Daoy (cell line): ENCODE results near the gene C1QTNF9B. TPM values are rescaled to one million over a fixed set of nuclear protein-coding genes. Genes with fewer than 3 reads are reported as not detected.
A peak's percentile ranks its signal among the peaks of the same experiment; 100 is the strongest.
"Not testable (repeated sequence)": the region's sequence is repeated elsewhere in the genome, so short reads cannot be mapped to it uniquely, and the experiment has no call there.

Experiments used
- DNase-seq: peaks from one replicate; pipeline ENCODE4 v3.0.0-alpha.2; 2015; ENCODE audit warnings: low read depth
- total RNA-seq: library from RNA; depleted of rRNA; stranded (reverse); fragments of >200 nt; shearing (Covaris generic); gene quantifications from 2 replicates; pipeline ENCODE4 v1.2.3, GENCODE V29; 2014

C1QTNF9B gene
- total RNA-seq, 1 experiment from 2014 or later: not detected

DNA sequence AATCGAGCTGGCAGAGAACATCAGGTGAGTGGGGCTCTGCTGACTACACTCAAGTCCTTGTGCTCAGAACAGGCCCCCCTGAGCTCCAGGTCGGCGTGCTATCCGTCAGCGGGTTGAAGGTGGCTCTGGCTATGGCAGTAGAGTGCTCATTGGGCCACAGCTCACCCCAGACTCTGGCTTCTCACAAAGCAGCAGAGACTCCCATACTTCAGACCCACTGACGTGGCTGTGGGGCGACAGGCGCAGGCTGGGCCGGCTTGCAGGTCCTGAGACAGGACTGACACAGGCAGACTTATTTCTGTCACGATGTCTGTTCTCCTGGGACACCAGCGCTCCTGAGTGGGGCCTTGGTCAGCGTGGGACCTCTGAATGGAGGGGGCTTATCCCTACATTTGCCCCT lies 2.6 kb downstream of the C1QTNF9B start:
- DNase-seq: not testable (repeated sequence)

DNA sequence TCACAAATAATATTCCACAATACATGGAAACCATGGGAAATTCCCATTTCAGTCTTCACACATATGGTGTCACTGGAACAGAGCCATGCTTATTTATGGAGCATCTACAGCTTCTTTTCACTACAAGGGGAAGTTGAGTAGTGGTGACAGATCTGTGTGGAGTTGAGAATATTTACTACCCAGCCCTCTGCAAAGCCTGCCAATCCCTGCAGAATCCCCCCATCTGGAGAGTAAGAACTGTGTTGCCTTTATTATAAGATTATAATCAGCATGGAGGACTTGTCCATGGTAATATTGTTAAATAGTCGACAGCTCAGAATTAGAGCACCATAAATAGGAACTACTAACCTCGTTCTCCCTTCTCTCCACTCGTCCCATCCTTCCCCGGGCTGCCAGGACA lies 3.5 kb downstream of the C1QTNF9B start:
- DNase-seq: not testable (repeated sequence)

DNA sequence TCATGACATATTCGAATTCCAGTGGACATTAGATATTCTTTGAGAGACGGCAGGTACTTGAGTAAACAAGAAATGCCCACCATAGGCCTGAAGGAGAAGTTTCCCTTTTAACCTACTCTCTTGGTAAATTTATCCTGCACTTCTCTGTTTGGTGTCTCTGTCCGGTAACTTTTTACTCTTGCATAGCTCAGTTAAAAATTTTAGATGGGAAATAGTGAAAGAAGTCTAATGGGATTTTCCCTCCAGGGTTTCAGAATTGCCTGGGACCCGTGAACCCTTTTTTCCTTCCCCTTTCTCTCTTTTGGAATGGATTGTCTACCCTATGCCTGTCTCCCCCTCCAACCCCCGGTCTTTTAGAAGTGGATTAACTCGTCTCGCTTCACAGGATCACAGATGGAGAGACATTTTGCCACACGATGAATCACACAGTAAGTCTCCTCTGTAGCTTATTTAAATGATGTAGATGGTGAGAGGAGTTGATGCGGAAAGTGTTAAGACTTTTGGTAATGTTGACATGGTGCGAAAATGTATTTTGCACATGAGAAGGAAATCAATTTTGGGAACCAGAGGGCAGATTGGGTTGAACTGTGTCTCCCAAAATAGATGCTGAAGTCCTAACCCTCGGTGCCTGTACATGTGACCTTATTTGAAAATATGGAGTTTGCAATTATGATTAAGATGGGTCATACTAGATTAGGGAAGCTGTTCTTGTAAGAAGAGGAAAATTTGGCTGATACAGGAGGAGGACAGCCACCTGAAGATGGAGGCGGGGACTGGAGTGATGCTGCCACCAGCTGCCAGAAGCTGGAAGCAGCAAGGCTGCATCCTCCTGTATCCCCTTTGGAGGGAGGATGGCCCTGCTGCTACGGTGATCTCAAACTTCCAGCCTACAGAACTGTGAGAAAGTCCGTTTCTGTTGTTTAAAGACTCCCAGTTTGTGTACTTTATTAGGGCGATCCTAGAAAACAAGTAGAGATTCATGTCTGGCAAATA lies 7.4 kb downstream of the C1QTNF9B start:
- peak; percentile 15 for DNase-seq

- DNase-seq: peak; percentile 96
Observed at GRCh38 chr13:23888658-23889614, 8.4 kb downstream of the C1QTNF9B start, which contains the start of gene MIPEP. Gene MIPEP (minus strand): TSS chr13:23889400. CDS start chr13:23889320, 80 bp downstream.

DNA sequence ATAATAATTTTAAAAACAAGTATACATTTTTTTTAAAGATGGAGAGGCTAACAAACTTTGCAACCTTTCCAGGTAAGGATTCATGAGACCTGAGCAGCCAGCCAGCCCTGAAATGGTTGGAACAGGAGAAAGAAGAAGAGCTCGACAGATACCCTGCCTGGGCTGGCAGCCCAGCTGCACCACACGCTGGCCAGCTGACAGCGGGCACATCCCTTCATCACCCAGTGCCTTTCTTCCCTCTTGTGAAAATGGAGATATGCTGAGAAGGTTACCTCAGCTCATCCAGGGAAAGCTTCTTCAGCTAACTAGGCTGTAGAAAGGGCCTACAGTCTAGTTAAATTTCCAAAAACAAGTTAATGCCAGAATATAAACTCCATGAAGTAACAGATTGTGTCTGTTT lies 12.9 kb downstream of the C1QTNF9B start:
- not testable (repeated sequence) for DNase-seq

- no peak for DNase-seq
Observed at GRCh38 chr13:23883255-23883654, 14.0 kb downstream of the C1QTNF9B start.

DNA sequence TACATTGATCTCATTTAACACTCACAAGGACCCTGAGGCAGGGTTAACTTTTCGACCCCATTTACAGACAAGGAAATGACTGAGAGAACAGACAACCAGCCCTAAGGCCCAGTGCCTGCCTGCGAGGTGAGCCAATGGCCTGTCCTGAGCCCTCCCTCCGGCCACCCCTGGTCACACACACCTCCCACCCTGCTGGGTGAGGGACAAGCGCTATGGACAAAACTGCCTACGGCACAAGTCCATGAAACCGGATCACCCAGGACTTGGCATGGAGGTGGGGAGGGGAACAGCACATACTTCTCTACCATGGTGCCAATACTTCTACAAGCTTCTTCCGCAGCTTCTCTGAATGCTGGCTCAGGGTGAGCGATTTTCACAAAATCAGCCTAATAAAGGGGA lies 15.9 kb downstream of the C1QTNF9B start:
- DNase-seq: not testable (repeated sequence)

GRCh38 chr13:23880493-23881401 lies 16.6 kb downstream of the C1QTNF9B start:
- DNase-seq: not testable (repeated sequence)

- DNase-seq: no peak
Observed at GRCh38 chr13:23877286-23877685, 20.0 kb downstream of the C1QTNF9B start.

GRCh38 chr13:23876265-23876664 lies 21.0 kb downstream of the C1QTNF9B start:
- no peak for DNase-seq

- DNase-seq: no peak
Observed at GRCh38 chr13:23871616-23872220, 25.6 kb downstream of the C1QTNF9B start.

- DNase-seq: no peak
Observed at GRCh38 chr13:23870356-23871140, 26.8 kb downstream of the C1QTNF9B start.

DNA sequence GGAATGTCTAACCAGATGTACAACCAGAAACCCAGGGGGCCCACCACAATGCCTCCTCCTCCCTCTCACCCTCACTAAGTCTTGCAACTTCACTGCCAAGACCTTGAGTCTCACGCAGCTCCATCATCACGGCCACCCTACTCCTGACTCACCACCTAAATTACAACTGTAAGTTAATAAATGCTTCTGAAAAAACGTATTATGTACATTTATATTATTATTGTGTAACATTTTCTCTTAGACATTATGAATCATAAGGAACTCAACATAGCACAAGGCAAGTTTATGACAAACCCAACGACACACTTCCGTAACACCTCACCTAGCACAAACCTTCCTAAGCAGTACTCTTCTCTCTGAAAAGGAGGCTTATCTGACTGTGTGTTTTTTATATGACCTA lies 28.8 kb downstream of the C1QTNF9B start:
- DNase-seq: no peak

GRCh38 chr13:23867027-23867491 lies 30.2 kb downstream of the C1QTNF9B start:
- no peak for DNase-seq

- DNase-seq: no peak
Observed at GRCh38 chr13:23866420-23867026, 30.8 kb downstream of the C1QTNF9B start.

DNA sequence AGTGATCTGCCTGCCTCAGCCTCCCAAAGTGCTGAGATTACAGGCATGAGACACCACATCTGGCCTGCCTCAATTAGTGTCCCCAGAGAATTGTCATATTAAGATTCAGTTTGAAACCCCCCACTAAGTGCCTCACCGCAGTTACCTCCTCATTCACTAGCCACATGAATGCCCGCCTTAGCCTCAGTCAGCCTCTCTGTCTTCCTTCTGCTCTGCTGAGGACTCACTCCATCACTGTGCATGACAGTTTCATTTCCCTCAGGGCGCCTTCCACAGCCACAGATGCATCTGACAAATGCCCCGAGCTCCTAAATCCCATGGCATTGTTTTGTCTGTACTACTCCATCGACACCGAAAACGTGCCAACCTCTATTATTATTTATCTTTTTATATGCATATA lies 31.4 kb downstream of the C1QTNF9B start:
- no peak for DNase-seq

- no peak for DNase-seq
Observed at GRCh38 chr13:23865026-23865425, 32.3 kb downstream of the C1QTNF9B start.

DNA sequence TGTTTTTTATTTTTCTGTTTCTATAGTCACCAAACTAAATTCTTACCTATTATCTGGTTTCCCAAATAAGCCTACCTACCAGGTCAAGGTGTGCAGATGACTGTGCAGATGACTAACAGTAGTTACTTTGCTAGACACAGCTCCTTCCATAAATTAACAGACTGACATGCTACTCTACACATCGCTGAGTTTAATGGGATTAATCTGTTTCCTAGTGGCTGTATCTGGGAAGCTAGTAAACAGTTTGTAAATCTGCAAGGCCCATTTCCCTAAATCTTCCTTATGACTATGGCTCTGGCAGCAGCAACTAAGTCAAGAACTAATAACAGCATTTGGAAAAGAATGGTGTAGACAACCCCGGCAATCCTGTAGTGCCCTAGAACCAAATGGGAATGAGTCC lies 36.0 kb downstream of the C1QTNF9B start:
- DNase-seq: no peak

- DNase-seq: no peak
Observed at GRCh38 chr13:23859904-23860303, 37.4 kb downstream of the C1QTNF9B start.
